SK-N-SH (cell line): ENCODE measurements around the gene PKDCC. TPM values are rescaled to one million over a fixed set of nuclear protein-coding genes. Genes with fewer than 3 reads are reported as not detected.
A peak's percentile ranks its signal among the peaks of the same experiment; 100 is the strongest.

Source experiments
- CTCF ChIA-PET: fragments of 300-600, 350-600 bp; formaldehyde crosslinking; extraction: SDS; loops from one replicate; lab custom pipeline; 2021; lab: Yijun Ruan, JAX
- POLR2A ChIA-PET: fragments of 350-600 bp; sonication (Branson Sonifier 250); formaldehyde crosslinking; extraction: SDS; loops from one replicate; lab custom pipeline; 2020; ENCODE audit warnings: antibody characterized with exemption, inconsistent platforms; lab: Yijun Ruan, JAX
- DNase-seq: peaks from one replicate; pipeline ENCODE4 v3.0.0; 2012
- H2AFZ ChIP-seq: fragments of 200-600 bp; sonication (generic); 2 replicates; pipeline ENCODE4 v1.8.1; 2016; ENCODE audit warnings: antibody characterized with exemption, mild to moderate bottlenecking, low read depth
- H3F3A ChIP-seq: fragments of 200-600 bp; sonication (generic); replicated peaks from 2 replicates; pipeline ENCODE3; 2016; ENCODE audit warnings: antibody characterized with exemption, mild to moderate bottlenecking; ENCODE audit not compliant: insufficient read depth
- H3K27ac ChIP-seq, 2 experiments: fragments of 200-500 bp in 1 of 2; fragments of 200-600 bp in 1 of 2; sonication (Bioruptor generic) in 1 of 2; sonication (generic), shearing (Covaris generic) in 1 of 2; 2 replicates each; pipeline versions ENCODE4 v1.5.1 to v1.6.1; 2014 to 2016; ENCODE audit warnings: low read depth in 2 of 2, inconsistent platforms in 1 of 2, low read length in 1 of 2, mild to moderate bottlenecking in 1 of 2, mixed read lengths in 1 of 2
- H3K27me3 ChIP-seq: fragments of 200-600 bp; sonication (generic), shearing (Covaris generic); 2 replicates; pipeline ENCODE4 v1.6.1; 2016; ENCODE audit warnings: mixed run types; ENCODE audit not compliant: insufficient read depth
- H3K36me3 ChIP-seq, 2 experiments: fragments of 200-500 bp in 1 of 2; fragments of 200-600 bp in 1 of 2; sonication (Bioruptor generic) in 1 of 2; sonication (generic) in 1 of 2; replicated peaks in 1 of 2; 2 replicates each; pipeline versions ENCODE3 to v1.5.1; 2014 to 2016; ENCODE audit warnings: low read length in 1 of 2, mild to moderate bottlenecking in 1 of 2; ENCODE audit not compliant: insufficient read depth in 2 of 2, control insufficient read depth in 1 of 2
- H3K4me1 ChIP-seq, 2 experiments: fragments of 200-500 bp in 1 of 2; fragments of 200-600 bp in 1 of 2; sonication (Bioruptor generic) in 1 of 2; sonication (generic), shearing (Covaris generic) in 1 of 2; 2 replicates each; pipeline versions ENCODE4 v1.5.1 to v1.6.1; 2014 to 2016; ENCODE audit warnings: low read depth in 1 of 2, low read length in 1 of 2, mixed run types in 1 of 2; ENCODE audit not compliant: insufficient read depth in 2 of 2, control insufficient read depth in 1 of 2
- H3K4me2 ChIP-seq: fragments of 200-600 bp; sonication (generic), shearing (Covaris generic); 2 replicates; pipeline ENCODE4 v1.6.1; 2017; ENCODE audit warnings: mixed run types
- H3K4me3 ChIP-seq, 2 experiments: fragments of 200-500 bp in 1 of 2; fragments of 200-600 bp in 1 of 2; sonication (Bioruptor generic) in 1 of 2; sonication (generic), shearing (Covaris generic) in 1 of 2; 2 replicates each; pipeline versions ENCODE4 v1.5.1 to v1.8.1; 2014 to 2016; ENCODE audit warnings: low read depth in 2 of 2, inconsistent platforms in 1 of 2, low read length in 1 of 2, mild to moderate bottlenecking in 1 of 2, mixed read lengths in 1 of 2, moderate library complexity in 1 of 2
- H3K79me2 ChIP-seq: fragments of 200-600 bp; sonication (generic); 2 replicates; pipeline ENCODE4 v1.8.1; 2017; ENCODE audit warnings: mild to moderate bottlenecking; ENCODE audit not compliant: insufficient read depth
- H3K9ac ChIP-seq: fragments of 200-600 bp; sonication (generic); 2 replicates; pipeline ENCODE4 v1.6.1; 2017; ENCODE audit warnings: mixed run types
- H3K9me2 ChIP-seq: fragments of 200-600 bp; sonication (generic); 2 replicates; pipeline ENCODE4 v1.6.1; 2017; ENCODE audit warnings: mixed run types
- H3K9me3 ChIP-seq: fragments of 200-600 bp; sonication (generic); 2 replicates; pipeline ENCODE4 v1.6.1; 2017; ENCODE audit warnings: mixed run types, mild to moderate bottlenecking, moderate library complexity
- H4K20me1 ChIP-seq: fragments of 200-600 bp; sonication (generic); 2 replicates; pipeline ENCODE4 v1.6.1; 2017; ENCODE audit warnings: mild to moderate bottlenecking, mixed run types; ENCODE audit not compliant: insufficient read depth
- CHD2 ChIP-seq: fragments of 150-350 bp; IDR thresholded peaks from 2 replicates; pipeline ENCODE4 v1.6.1; 2018; ENCODE audit warnings: low read length; ENCODE audit not compliant: partially characterized antibody
- FOXM1 ChIP-seq: IDR thresholded peaks from 2 replicates; pipeline ENCODE4 v1.4.0; 2012; ENCODE audit warnings: low read depth, mild to moderate bottlenecking
- NRF1 ChIP-seq: IDR thresholded peaks from 2 replicates; pipeline ENCODE4 v1.6.1; 2012; ENCODE audit warnings: low read depth, mild to moderate bottlenecking, low read length
- PBX3 ChIP-seq: IDR thresholded peaks from 2 replicates; pipeline ENCODE4; 2012
- POLR2AphosphoS5 ChIP-seq: IDR thresholded peaks from 2 replicates; pipeline ENCODE4 v1.6.1; 2012; ENCODE audit warnings: low read depth, low read length
- RAD21 ChIP-seq: IDR thresholded peaks from 2 replicates; pipeline ENCODE4 v1.6.1; 2012; ENCODE audit warnings: mild to moderate bottlenecking, low read length
- RCOR1 ChIP-seq: fragments of 150-350 bp; IDR thresholded peaks from 2 replicates; pipeline ENCODE4 v1.6.1; 2017; ENCODE audit warnings: antibody characterized with exemption, low read length
- RXRA ChIP-seq: IDR thresholded peaks from 2 replicates; pipeline ENCODE4 v1.4.0; 2012; ENCODE audit warnings: low read depth, mild to moderate bottlenecking, borderline replicate concordance
- SMC3 ChIP-seq: IDR thresholded peaks from 2 replicates; pipeline ENCODE4 v1.6.1; 2012; ENCODE audit warnings: low read depth, low read length, improper control_type of control experiment
- TCF12 ChIP-seq: IDR thresholded peaks from 2 replicates; pipeline ENCODE4 v1.4.0; 2012
- WGBS: methylation state at CpG from one replicate; pipeline ENCODE4 v1.1.6; 2017; ENCODE audit warnings: low lambda C conversion rate; 5-methylcytosine and 5-hydroxymethylcytosine counted together
- polyA plus RNA-seq, 3 experiments: library from polyadenylated mRNA; depleted of rRNA; stranded (reverse); fragments of >200 nt; gene quantifications; 2 replicates each; pipeline ENCODE4 v1.2.3, GENCODE V29; 2012
- TF ChIP-seq, protein P1 (sequence below): fragments of 150-350 bp; IDR thresholded peaks from 2 replicates; pipeline ENCODE4 v1.6.1; 2016; ENCODE audit warnings: mild to moderate bottlenecking, low read depth, low read length
- TF ChIP-seq, protein P2 (sequence below): fragments of 200-600 bp; sonication (generic); IDR thresholded peaks from 2 replicates; pipeline ENCODE4 v1.6.1; 2017; ENCODE audit warnings: antibody characterized with exemption, mild to moderate bottlenecking, moderate library complexity

Gene PKDCC
- polyA plus RNA-seq, 1 of the 3 experiments (the other 2 are of a cell fraction) = 16.0 TPM

GRCh38 chr2:42086500-42086953 is 38.7 kb downstream of the PKDCC start:
- TF ChIP-seq NRF1 = peak; percentile 27; the same call in 1 of the 2 replicates
- TF ChIP-seq RCOR1 = no peak
- peak; percentile 99 for TF ChIP-seq RAD21
- peak; percentile 99 for TF ChIP-seq SMC3
- no peak for TF ChIP-seq PBX3
- TF ChIP-seq TCF12 = no peak
- TF ChIP-seq, protein P1, sequence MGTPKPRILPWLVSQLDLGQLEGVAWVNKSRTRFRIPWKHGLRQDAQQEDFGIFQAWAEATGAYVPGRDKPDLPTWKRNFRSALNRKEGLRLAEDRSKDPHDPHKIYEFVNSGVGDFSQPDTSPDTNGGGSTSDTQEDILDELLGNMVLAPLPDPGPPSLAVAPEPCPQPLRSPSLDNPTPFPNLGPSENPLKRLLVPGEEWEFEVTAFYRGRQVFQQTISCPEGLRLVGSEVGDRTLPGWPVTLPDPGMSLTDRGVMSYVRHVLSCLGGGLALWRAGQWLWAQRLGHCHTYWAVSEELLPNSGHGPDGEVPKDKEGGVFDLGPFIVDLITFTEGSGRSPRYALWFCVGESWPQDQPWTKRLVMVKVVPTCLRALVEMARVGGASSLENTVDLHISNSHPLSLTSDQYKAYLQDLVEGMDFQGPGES = no peak
- TF ChIP-seq CHD2 = peak; percentile 16
- TF ChIP-seq, protein P2, sequence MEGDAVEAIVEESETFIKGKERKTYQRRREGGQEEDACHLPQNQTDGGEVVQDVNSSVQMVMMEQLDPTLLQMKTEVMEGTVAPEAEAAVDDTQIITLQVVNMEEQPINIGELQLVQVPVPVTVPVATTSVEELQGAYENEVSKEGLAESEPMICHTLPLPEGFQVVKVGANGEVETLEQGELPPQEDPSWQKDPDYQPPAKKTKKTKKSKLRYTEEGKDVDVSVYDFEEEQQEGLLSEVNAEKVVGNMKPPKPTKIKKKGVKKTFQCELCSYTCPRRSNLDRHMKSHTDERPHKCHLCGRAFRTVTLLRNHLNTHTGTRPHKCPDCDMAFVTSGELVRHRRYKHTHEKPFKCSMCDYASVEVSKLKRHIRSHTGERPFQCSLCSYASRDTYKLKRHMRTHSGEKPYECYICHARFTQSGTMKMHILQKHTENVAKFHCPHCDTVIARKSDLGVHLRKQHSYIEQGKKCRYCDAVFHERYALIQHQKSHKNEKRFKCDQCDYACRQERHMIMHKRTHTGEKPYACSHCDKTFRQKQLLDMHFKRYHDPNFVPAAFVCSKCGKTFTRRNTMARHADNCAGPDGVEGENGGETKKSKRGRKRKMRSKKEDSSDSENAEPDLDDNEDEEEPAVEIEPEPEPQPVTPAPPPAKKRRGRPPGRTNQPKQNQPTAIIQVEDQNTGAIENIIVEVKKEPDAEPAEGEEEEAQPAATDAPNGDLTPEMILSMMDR = peak; percentile 86
- POLR2A ChIA-PET = interaction anchor here (0.8 to 2.2 kb wide), 6 partner anchors 40 to 245 kb away, joined by 3 to 10 read pairs (median 4); partner anchors contain the start of gene PKDCC
- H2AFZ ChIP-seq = no peak overlapping the region
- H4K20me1 ChIP-seq = no peaks in the 10 kb centered on the region
- H3K27ac ChIP-seq = no peak overlapping the region
- no peaks in the 10 kb centered on the region for H3K36me3 ChIP-seq
- CTCF ChIA-PET = interaction anchor here (0.6 to 23.8 kb wide), 86 partner anchors 10 to 618 kb away, joined by 3 to 897 read pairs (median 5); partner anchors contain the start of genes EML4 and PKDCC
- H3K27me3 ChIP-seq = no peaks in the 10 kb centered on the region
- H3K4me3 ChIP-seq = no peak overlapping the region
- 21% methylated on average over 6 of the region's 6 CpGs for WGBS
- DNase-seq = peak; percentile 87
- H3K79me2 ChIP-seq = no peaks in the 10 kb centered on the region
- peaks cover 0 to 6% of the 10 kb centered on the region in 2 experiments; a peak in 2 of 4 replicates for H3K4me1 ChIP-seq
- no peak overlapping the region for H3K4me2 ChIP-seq
- H3K9me3 ChIP-seq = no peaks in the 10 kb centered on the region
- no peak overlapping the region for H3K9ac ChIP-seq
- no peaks in the 10 kb centered on the region for H3K9me2 ChIP-seq
- no peaks in the 10 kb centered on the region for H3F3A ChIP-seq

- no peak overlapping the region for H3K9ac ChIP-seq
- ChIA-PET POLR2A (interaction anchor here (0.8 to 2.2 kb wide), 7 partner anchors 40 to 246 kb away, joined by 3 to 10 read pairs (median 4); partner anchors contain the start of gene PKDCC), CTCF (interaction anchor here (0.6 to 23.8 kb wide), 71 partner anchors 10 to 576 kb away, joined by 3 to 897 read pairs (median 5); partner anchors contain the start of genes EML4 and PKDCC)
- H3K79me2 ChIP-seq = no peaks in the 10 kb centered on the region
- H3F3A ChIP-seq = no peaks in the 10 kb centered on the region
- TF ChIP-seq RXRA (no peak), FOXM1 (no peak), CHD2 (no peak), RAD21 (no peak), POLR2AphosphoS5 (no peak)
- peaks cover 0 to 6% of the 10 kb centered on the region in 2 experiments; a peak in 2 of 4 replicates for H3K4me1 ChIP-seq
- no peak overlapping the region for H2AFZ ChIP-seq
- no peak overlapping the region for H3K4me3 ChIP-seq
- H3K27me3 ChIP-seq = no peaks in the 10 kb centered on the region
- H4K20me1 ChIP-seq = no peaks in the 10 kb centered on the region
- no peak overlapping the region for H3K4me2 ChIP-seq
- no peaks in the 10 kb centered on the region for H3K9me3 ChIP-seq
- H3K36me3 ChIP-seq = no peaks in the 10 kb centered on the region
- no peak for DNase-seq
- WGBS = 70% methylated on average over 3 of the region's 3 CpGs
- H3K27ac ChIP-seq = no peak overlapping the region
- H3K9me2 ChIP-seq = no peaks in the 10 kb centered on the region
These were observed 39.5 kb downstream of the PKDCC start for GRCh38 chr2:42087137-42087856.
